HepG2 (cell line): ENCODE data around the gene SSTR5. TPM values are rescaled to one million over a fixed set of nuclear protein-coding genes. Genes with fewer than 3 reads are reported as not detected.

ENCODE experiments used
- ATAC-seq: fragments of 200-7000 bp; cut with Tn5 transposase; 3 replicates; pipeline ENCODE4 v1.9.1; 2020; ENCODE audit warnings: mild to moderate bottlenecking, moderate library complexity
- BruUV-seq: library from RNA; stranded (reverse); fragments of 400-500 nt; replicated peaks from 2 replicates; lab custom pipeline; 2021; lab: Mats Ljungman, UMichigan
- CTCF ChIA-PET: fragments of 300-600 bp; formaldehyde crosslinking; extraction: SDS; loops from one replicate; lab custom pipeline; 2021; ENCODE audit warnings: low total read pairs, inconsistent platforms, low intra/inter-chr PET ratio; lab: Yijun Ruan, JAX
- POLR2A ChIA-PET: fragments of 350-600 bp; sonication (Branson Sonifier 250); formaldehyde crosslinking; loops from one replicate; lab custom pipeline; 2020; ENCODE audit warnings: antibody characterized with exemption, inconsistent platforms; lab: Yijun Ruan, JAX
- DNase-seq: peaks from one replicate; pipeline ENCODE4 v3.0.0-alpha.2; 2015; ENCODE audit warnings: low spot score
- FAIRE-seq: peaks from 3 replicates; lab custom pipeline; 2011; peaks lifted over from hg19 to GRCh38; lab: Jason Lieb, UNC
- H2AFZ ChIP-seq: one replicate; pipeline ENCODE4 v1.6.1; 2011; ENCODE audit warnings: low read length, inconsistent platforms
- H3K27ac ChIP-seq: fragments of 300-600 bp; 3 replicates; pipeline ENCODE4 v1.8.0; 2011; ENCODE audit warnings: mixed run types, mild to moderate bottlenecking, mixed read lengths, low read length, inconsistent platforms; ENCODE audit not compliant: insufficient read depth; ENCODE audit errors: extremely low read length
- H3K27me3 ChIP-seq, 2 experiments: fragments of 200-600 bp in 1 of 2; 2 replicates in 1 of 2; 3 replicates in 1 of 2; pipeline versions ENCODE4 v1.6.0 to v1.8.0; 2011; ENCODE audit warnings: low read length in 2 of 2, mild to moderate bottlenecking in 2 of 2, moderate library complexity in 2 of 2, inconsistent platforms in 1 of 2; ENCODE audit not compliant: insufficient read depth in 2 of 2, control insufficient read depth in 1 of 2
- H3K36me3 ChIP-seq, 2 experiments: fragments of 200-600 bp in 1 of 2; replicated peaks in 1 of 2; 2 replicates in 1 of 2; 3 replicates in 1 of 2; pipeline versions ENCODE4 v1.5.1 to v1.8.0; 2011; ENCODE audit warnings: low read length in 2 of 2, inconsistent platforms in 1 of 2; ENCODE audit not compliant: insufficient read depth in 2 of 2, control insufficient read depth in 1 of 2
- H3K4me1 ChIP-seq: 2 replicates; pipeline ENCODE4 v1.5.1; 2012; ENCODE audit warnings: low read length, inconsistent platforms; ENCODE audit not compliant: insufficient read depth
- H3K4me2 ChIP-seq: 2 replicates; pipeline ENCODE4 v1.6.0; 2011; ENCODE audit warnings: low read depth, low read length, inconsistent platforms
- H3K4me3 ChIP-seq, 3 experiments: fragments of 200-600 bp in 1 of 3; sonication (generic), shearing (Covaris generic) in 1 of 3; replicated peaks in 1 of 3; 2 replicates each; pipeline ENCODE4 v1.5.1; 2011 to 2016; ENCODE audit warnings: low read length in 3 of 3, inconsistent platforms in 2 of 3, low read depth in 2 of 3, mild to moderate bottlenecking in 2 of 3, control low read depth in 1 of 3, mixed read lengths in 1 of 3; ENCODE audit not compliant: insufficient read depth in 1 of 3
- H3K79me2 ChIP-seq: one replicate; pipeline ENCODE4 v1.6.1; 2011; ENCODE audit warnings: low read length, inconsistent platforms; ENCODE audit not compliant: insufficient read depth
- H3K9ac ChIP-seq: 2 replicates; pipeline ENCODE4 v1.6.0; 2011; ENCODE audit warnings: mild to moderate bottlenecking, low read depth, low read length, inconsistent platforms; ENCODE audit not compliant: insufficient read depth
- H3K9me3 ChIP-seq: 2 replicates; pipeline ENCODE4 v1.5.1; 2012; ENCODE audit warnings: mild to moderate bottlenecking, low read length
- H4K20me1 ChIP-seq: 2 replicates; pipeline ENCODE4 v1.6.0; 2011; ENCODE audit warnings: inconsistent platforms, mild to moderate bottlenecking, low read length, moderate library complexity; ENCODE audit not compliant: insufficient read depth
- HMG20B ChIP-seq: conservative IDR thresholded peaks from 2 replicates; pipeline ENCODE4 v1.6.1; 2016; ENCODE audit warnings: missing genetic modification reagents, missing compliant biosample characterization
- NFKB2 ChIP-seq: sonication (generic); formaldehyde crosslinking; IDR thresholded peaks from 2 replicates; pipeline ENCODE4 v1.4.0; 2020; ENCODE audit warnings: missing genetic modification reagents, borderline replicate concordance
- NR0B2 ChIP-seq: sonication (generic); formaldehyde crosslinking; IDR thresholded peaks from 2 replicates; pipeline ENCODE4 v1.4.0; 2020; ENCODE audit warnings: mild to moderate bottlenecking, missing genetic modification reagents
- SIX4 ChIP-seq: sonication (generic); formaldehyde crosslinking; IDR thresholded peaks from 2 replicates; pipeline ENCODE4 v1.4.0; 2020; ENCODE audit warnings: missing genetic modification reagents
- SMARCC2 ChIP-seq: fragments of 450-650 bp; IDR thresholded peaks from 2 replicates; pipeline ENCODE4 v1.6.1; 2017; ENCODE audit warnings: antibody characterized with exemption, mild to moderate bottlenecking
- TEF ChIP-seq: sonication (generic); formaldehyde crosslinking; IDR thresholded peaks from 2 replicates; pipeline ENCODE4 v1.5.0; 2020; ENCODE audit warnings: missing genetic modification reagents
- ZFP91 ChIP-seq: sonication (generic); formaldehyde crosslinking; IDR thresholded peaks from 2 replicates; pipeline ENCODE4 v1.9.0; 2022; ENCODE audit warnings: missing genetic modification reagents, mild to moderate bottlenecking, borderline replicate concordance
- ZNF18 ChIP-seq: sonication (generic); formaldehyde crosslinking; IDR thresholded peaks from 2 replicates; pipeline ENCODE4 v1.8.0; 2022; ENCODE audit warnings: mild to moderate bottlenecking, missing genetic modification reagents; ENCODE audit not compliant: insufficient replicate concordance
- ZNF44 ChIP-seq: sonication (generic); formaldehyde crosslinking; IDR thresholded peaks from 2 replicates; pipeline ENCODE4 v1.5.1; 2020; ENCODE audit warnings: mild to moderate bottlenecking, missing genetic modification reagents
- ZNF530 ChIP-seq: sonication (generic); formaldehyde crosslinking; IDR thresholded peaks from 2 replicates; pipeline ENCODE4 v1.5.0; 2020; ENCODE audit warnings: low read depth, mild to moderate bottlenecking, missing genetic modification reagents
- ZNF770 ChIP-seq: sonication (generic); formaldehyde crosslinking; IDR thresholded peaks from 2 replicates; pipeline ENCODE4 v1.5.0; 2020; ENCODE audit warnings: mild to moderate bottlenecking, missing genetic modification reagents
- ZNF792 ChIP-seq: IDR thresholded peaks from 2 replicates; pipeline ENCODE4 v1.6.1; 2016
- ZSCAN5A ChIP-seq: sonication (generic); formaldehyde crosslinking; IDR thresholded peaks from 2 replicates; pipeline ENCODE4 v1.8.0; 2022; ENCODE audit warnings: mild to moderate bottlenecking, missing genetic modification reagents, borderline replicate concordance
- WGBS: methylation state at CpG from one replicate; pipeline ENCODE4 v1.1.6; 2017; ENCODE audit warnings: low lambda C conversion rate; 5-methylcytosine and 5-hydroxymethylcytosine counted together
- in situ Hi-C: cut with HindIII; loops from 2 replicates; pipeline ENCODE4 v1.10.0; 2017; ENCODE audit warnings: low pct_unique_long_range_greater_than_20kb; ENCODE audit not compliant: extremely low pct_ligation_motif_present
- intact Hi-C: fragments of 100-400 bp; cut with micrococcal nuclease; formaldehyde crosslinking; loops from one replicate; pipeline ENCODE4 v1.10.0; 2022; ENCODE audit not compliant: unreplicated experiment
- polyA plus RNA-seq, 8 experiments: library from polyadenylated mRNA; depleted of rRNA in 3 of 8; stranded (reverse) in 7 of 8; unstranded in 1 of 8; fragments of >200 nt; fragmentation: Illumina TruSeq in 4 of 8; extraction: Trizol in 4 of 8; gene quantifications; 2 replicates each; pipeline versions ENCODE4 v1.2.1 to v1.2.3, GENCODE V29; 2011 to 2016; ENCODE audit warnings: low read depth in 4 of 8, missing spikeins in 1 of 8, mixed read lengths in 1 of 8; ENCODE audit not compliant: insufficient read depth in 1 of 8
- total RNA-seq, 5 experiments: library from RNA; depleted of rRNA; stranded (reverse); fragments of >200 nt; fragmentation: Illumina TruSeq; extraction: Trizol; gene quantifications; 2 replicates each; pipeline ENCODE4 v1.2.3, GENCODE V29; 2016; ENCODE audit warnings: low read depth in 1 of 5
- TF ChIP-seq, protein P1 (sequence below): sonication (generic); formaldehyde crosslinking; IDR thresholded peaks from 2 replicates; pipeline ENCODE4 v1.8.0; 2023; ENCODE audit warnings: mild to moderate bottlenecking, missing genetic modification reagents

Gene SSTR5
- total and polyA plus RNA-seq, 2 of the 13 experiments (the other 11 are each of a cell fraction or from before 2014, with no cell fraction given): 0.20 to 0.49 TPM

GRCh38 chr16:1030473-1030901, 42.1 kb upstream of the SSTR5 start (continued):
- TF ChIP-seq HMG20B (CRISPR knock-in tag): no peak
- TF ChIP-seq ZNF770 (CRISPR knock-in tag): peak; percentile 92
- no peak for TF ChIP-seq NFKB2 (CRISPR knock-in tag)
- no peak for TF ChIP-seq SIX4

GRCh38 chr16:1031666-1032065, 40.9 kb upstream of the SSTR5 start:
- FAIRE-seq (no peak), DNase-seq (no peak), ATAC-seq (no peak)
- intact Hi-C loops: no loop called here
- H4K20me1 ChIP-seq: no peaks in the 10 kb centered on the region
- in situ Hi-C loops: no loop called here
- POLR2A ChIA-PET: interaction anchor here (1.4 kb wide), 1 partner anchor 17 kb away, joined by 3 read pairs; no protein-coding TSS in a partner anchor
- H3K4me2 ChIP-seq: no peak overlapping the region
- H3K9me3 ChIP-seq: peaks cover 11% of the 10 kb centered on the region; the same call in 1 of the 2 replicates
- no peaks in the 10 kb centered on the region for H3K36me3 ChIP-seq
- H3K4me1 ChIP-seq: peaks cover 10% of the 10 kb centered on the region
- BruUV-seq: no TSS peak
- H3K79me2 ChIP-seq: no peaks in the 10 kb centered on the region
- CTCF ChIA-PET: no interaction called here
- peaks cover 11 to 62% of the 10 kb centered on the region in 2 experiments for H3K27me3 ChIP-seq
- 34% methylated on average over 6 of the region's 17 CpGs for WGBS
- H3K27ac ChIP-seq: no peak overlapping the region
- no peak overlapping the region for H2AFZ ChIP-seq
- H3K9ac ChIP-seq: no peak overlapping the region
- no peak overlapping the region for H3K4me3 ChIP-seq
- no peak for TF ChIP-seq TEF (CRISPR knock-in tag)
- no peak for TF ChIP-seq ZSCAN5A (CRISPR knock-in tag)
- no peak for TF ChIP-seq ZFP91 (CRISPR knock-in tag)
- TF ChIP-seq NR0B2 (CRISPR knock-in tag): no peak
- no peak for TF ChIP-seq SMARCC2
- no peak for TF ChIP-seq ZNF18 (CRISPR knock-in tag)
- TF ChIP-seq ZNF792 (CRISPR knock-in tag): no peak
- no peak for TF ChIP-seq ZNF44 (CRISPR knock-in tag)
- TF ChIP-seq, protein P1, sequence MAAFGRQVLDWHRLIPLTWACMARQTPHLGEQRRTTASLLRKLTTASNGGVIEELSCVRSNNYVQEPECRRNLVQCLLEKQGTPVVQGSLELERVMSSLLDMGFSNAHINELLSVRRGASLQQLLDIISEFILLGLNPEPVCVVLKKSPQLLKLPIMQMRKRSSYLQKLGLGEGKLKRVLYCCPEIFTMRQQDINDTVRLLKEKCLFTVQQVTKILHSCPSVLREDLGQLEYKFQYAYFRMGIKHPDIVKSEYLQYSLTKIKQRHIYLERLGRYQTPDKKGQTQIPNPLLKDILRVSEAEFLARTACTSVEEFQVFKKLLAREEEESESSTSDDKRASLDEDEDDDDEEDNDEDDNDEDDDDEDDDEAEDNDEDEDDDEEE: no peak
- TF ChIP-seq ZNF530 (CRISPR knock-in tag): no peak
